RCC 7860 (cell line): ENCODE results near the gene ANKRD12.

Experiments used
- DNase-seq: peaks from one replicate; pipeline ENCODE4 v3.0.0-alpha.2; 2015; ENCODE audit warnings: low spot score
- FAIRE-seq: peaks from 2 replicates; lab custom pipeline; 2012; peaks lifted over from hg19 to GRCh38; lab: Jason Lieb, UNC

Gene ANKRD12

DNA sequence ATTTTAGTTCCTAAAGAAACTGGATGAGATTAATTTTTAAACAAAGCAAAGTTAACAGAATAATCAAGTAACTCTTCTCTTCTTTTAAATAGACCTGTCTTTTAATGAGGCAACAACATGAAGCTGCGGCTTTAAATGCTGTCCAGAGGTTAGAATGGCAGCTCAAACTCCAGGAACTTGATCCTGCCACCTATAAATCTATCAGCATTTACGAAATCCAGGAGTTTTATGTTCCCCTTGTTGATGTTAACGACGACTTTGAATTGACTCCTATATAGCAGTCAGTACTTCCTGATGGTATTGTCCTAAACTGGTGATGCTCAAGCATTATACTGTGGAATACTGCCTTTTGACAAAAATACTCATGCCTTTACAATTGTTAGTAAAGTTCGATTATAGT lies 144.3 kb downstream of the ANKRD12 start:
- FAIRE-seq (no peak), DNase-seq (no peak)

DNA sequence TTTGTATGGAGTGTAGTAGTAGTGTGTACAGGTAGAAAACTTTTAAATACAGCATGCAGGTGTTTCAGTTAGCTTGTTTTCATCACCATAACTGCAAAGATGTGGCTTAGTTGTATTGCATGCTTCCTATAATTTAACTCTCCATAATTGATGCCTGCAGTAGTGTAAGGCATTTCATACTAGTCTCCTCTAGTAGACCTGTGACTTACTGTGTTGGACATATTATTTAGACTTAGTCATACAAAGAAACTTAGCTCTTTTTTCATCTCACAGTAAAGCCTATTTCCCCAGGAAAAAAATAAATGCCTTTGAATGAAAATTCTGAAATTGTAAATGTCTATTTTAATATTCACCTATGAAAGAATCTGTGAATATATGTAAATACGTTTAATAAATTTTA lies 145.2 kb downstream of the ANKRD12 start:
- FAIRE-seq, result no peak
- DNase-seq, result no peak

DNA sequence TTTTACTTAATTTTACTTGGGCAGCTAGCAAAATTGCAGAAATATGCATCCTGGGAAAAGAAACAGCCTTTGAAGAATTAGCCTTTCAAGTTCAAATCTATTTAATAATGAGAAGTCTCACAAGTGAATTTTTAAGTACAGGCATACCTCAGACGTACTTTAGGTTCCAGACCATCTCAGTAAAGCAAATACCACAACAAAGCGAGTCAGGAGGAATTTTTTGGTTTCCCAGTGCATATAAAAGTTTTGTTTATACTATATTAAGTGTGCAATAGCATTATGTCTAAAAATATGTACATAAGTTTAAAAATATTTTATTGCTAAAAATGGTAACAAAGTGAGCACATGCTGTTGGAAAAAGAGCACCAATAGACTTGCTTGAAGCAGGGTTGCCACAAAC lies 147.2 kb downstream of the ANKRD12 start:
- DNase-seq (no peak), FAIRE-seq (no peak)

DNA sequence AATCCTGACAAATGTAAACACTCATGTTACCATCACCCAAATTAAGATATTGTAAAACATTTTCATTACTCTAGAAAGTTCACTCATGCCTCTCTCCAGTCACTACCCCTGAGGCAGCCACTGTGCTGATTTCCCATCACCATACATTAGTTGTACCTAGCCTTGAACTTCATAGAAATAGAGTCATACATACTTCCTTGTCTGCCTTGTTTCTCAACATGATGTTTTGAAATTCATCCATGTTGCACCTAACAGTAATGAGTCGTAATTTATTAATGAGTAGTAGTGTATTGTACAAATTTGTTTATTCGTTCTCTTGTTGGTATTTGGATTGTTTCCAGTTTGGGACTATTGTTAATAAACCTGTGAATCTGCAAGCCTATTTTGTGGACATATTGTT lies 149.0 kb downstream of the ANKRD12 start:
- DNase-seq, result no peak
- FAIRE-seq, result no peak

DNA sequence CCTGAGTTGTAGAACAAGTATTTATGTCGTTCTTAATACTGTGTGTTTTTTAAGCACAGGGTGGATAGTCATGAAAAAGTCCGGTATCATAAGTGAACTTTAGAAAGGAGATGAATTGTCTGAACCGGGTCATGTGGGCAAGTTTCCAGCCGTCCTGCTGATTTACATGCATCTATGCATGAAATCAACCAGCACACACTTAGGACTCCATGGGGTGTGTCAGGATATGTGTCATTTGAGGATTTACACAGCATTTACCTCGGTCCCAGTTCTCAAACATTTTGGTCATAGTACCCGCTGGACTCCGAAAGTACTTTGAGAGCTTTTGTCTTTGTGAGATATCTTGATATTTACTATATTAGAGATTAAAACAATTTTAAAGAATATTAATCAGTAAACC lies 150.5 kb downstream of the ANKRD12 start:
- no peak for DNase-seq
- FAIRE-seq, result no peak

DNA sequence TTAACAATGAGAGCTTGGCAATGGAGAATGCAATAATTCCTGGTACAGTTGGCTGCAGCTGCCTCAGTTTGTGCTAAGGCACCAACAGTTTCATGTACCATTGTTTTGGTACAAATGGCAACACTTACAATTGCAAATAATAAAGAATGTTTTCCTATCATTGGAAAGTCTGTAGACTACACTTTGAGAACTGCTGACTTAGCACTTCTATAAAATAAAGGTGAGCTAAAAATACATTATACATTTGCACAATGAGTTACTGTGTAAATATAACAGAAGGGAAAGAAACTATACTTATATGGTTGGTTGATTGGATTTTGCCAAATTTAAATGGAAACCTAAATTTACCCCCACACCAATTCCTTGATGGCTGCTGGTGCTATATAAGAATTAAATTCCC lies 153.1 kb downstream of the ANKRD12 start:
- no peak for FAIRE-seq

DNA sequence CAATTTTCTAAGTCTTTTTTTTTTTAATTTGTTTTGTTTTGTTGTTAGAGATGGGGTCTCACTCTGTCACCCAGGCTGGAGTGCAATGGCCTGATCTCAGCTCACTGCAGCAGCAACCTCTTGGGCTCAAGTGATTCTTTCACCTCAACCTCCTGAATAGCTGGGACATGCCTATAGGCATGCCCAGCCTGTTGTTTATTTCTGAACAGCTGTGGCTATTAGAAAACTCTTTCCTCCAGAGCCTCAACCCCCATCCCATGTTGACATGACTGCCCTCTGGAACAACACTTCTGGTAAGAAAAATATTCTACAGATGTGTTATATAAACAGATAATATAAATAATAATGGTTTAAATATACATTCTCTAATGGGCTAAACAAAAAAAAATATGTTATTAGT lies 153.6 kb downstream of the ANKRD12 start:
- no peak for DNase-seq
- FAIRE-seq, result no peak

More for the DNA sequence above, 153.1 kb downstream of the ANKRD12 start:
- DNase-seq, result no peak

DNA sequence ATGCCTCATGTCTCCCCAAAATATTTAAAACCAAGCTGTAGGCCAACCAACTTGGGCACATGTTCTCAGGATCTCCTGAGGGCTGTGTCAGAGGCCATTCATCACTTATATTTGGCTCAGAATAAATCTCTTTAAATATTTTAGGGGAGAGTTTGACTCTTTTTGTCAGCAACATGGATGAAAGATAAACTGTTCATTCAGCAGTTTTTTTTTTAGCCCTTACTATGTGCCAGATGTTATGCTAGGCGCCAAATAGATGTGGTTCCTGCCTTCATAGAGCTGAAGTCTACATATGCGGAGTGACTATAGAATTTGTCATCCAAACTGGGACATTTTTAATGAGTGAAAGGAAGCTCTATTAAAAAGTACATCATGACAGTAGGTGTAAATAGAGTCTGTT lies 155.5 kb downstream of the ANKRD12 start:
- FAIRE-seq (no peak), DNase-seq (no peak)

DNA sequence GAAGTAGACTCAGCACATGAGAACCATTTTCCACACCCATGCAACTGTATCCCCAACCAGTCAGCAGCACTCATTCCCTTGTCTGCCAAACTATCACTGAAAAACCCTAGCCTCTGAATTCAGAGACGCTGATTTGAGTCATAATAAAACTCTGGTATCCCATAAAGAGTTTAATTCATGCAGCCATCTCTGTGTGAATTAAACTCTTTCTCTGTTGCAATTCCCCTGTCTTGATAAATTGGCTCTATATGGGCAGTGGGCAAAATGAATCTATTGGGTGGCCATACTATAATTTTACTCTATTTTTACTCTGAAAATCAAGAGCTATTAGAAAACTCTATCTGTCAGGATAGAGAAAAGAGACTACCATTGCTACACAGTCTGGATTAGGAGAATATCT lies 157.4 kb downstream of the ANKRD12 start:
- FAIRE-seq, result no peak
- DNase-seq, result no peak

DNA sequence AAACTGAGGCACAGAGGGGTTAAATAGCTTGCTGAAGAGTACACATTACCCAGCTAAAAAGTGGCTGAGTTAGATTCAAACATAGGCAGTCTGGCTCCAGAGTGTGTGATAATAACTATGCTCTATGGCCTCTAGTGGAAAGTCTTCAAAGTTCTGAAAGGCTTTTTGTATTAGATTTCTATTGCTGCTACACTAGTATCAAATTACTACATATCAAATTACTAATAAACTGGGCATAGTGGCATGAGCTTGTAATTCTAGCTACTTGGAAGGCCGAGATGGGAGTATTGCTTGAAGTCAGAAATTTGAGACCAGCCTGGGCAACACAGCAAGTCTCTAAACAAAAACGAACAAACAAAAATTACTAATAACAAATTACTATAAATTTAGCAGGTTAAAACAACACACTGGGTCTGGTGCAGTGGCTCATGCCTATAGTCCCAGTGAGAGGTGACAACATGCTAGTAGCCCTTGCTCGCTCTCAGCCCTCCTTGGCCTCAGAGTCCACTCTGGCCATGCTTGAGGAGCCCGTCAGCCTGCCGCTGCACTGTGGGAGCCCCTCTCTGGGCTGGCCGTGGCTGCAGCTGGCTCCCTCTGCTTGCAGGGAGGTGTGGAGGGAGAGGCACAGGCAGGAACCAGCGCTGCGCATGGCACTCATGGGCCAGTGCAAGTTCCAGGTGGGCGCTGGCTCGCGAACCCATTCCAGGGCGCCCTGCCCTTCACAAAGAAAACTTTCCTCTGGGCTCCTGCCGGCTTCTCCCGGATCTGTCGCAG lies 159.8 kb downstream of the ANKRD12 start:
- FAIRE-seq, result no peak
- no peak for DNase-seq

DNA sequence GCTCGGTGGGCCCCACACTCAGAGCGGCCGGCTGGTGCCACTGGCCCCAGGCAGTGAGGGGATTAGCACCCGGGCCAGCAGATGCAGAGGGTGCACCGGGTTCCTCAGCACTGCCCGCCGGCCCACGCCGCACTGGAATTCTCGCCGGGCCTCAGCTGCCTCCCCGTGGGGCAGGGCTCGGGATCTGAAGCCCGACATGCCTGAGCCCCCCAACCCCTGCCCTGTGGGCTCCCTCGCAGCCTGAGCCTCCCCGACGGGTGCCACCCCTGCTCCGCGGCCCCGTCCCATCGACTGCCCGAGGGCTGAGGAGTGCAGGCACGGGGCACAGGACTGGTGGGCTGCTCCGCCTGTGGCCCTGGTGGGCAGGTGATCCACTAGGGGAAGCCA lies 160.4 kb downstream of the ANKRD12 start:
- no peak for FAIRE-seq
- DNase-seq, result no peak

DNA sequence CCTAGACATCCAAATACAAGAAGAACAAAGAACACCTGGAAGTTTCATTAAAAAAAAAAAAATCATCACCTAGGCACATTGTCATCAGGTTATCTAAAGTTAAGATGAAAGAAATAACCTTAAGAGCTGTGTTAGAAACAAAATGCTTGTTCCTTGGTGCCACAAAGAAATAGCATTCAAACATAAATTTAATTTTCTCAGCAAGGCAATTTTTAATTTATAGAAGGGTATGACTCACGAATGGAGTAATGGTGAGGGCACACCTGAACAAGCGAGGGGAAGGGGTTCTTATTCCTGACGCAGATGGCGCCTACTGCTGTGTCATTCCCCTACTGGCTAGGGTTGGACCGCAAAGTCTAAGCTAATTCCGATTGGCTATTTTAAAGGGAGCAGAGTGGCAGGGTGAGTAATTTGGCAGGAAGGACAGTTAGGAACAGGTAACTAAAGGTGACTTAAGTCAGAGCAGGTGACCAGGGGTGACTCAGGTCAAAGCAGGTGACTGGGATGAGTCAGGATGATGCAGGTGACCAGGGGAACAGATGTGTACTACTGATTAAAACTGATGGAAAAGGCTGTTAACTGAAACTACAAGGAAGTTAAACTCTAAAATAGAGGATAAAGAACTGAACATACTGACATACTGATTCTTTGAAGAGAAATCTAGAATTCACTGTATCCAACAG lies 167.9 kb downstream of the ANKRD12 start:
- DNase-seq (no peak), FAIRE-seq (no peak)

DNA sequence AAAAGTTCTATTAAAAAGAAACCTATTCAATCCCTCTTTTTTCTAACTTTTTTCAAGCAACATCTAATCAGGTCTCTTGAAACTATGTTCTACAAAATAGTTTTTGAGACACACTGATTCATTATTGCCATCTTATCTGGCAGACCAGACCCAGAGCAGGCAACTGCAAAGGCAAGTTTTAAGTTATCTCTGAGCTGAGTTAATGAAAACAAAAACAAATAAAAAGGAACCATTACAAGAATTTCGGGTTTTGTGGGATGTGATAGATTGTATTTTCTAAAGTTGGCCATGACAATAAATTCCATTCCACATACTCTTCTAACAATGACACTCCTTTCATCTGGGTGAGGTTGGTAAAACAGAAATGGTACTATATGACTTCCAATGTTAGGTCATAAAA lies 182.8 kb downstream of the ANKRD12 start:
- FAIRE-seq, result no peak
- no peak for DNase-seq

DNA sequence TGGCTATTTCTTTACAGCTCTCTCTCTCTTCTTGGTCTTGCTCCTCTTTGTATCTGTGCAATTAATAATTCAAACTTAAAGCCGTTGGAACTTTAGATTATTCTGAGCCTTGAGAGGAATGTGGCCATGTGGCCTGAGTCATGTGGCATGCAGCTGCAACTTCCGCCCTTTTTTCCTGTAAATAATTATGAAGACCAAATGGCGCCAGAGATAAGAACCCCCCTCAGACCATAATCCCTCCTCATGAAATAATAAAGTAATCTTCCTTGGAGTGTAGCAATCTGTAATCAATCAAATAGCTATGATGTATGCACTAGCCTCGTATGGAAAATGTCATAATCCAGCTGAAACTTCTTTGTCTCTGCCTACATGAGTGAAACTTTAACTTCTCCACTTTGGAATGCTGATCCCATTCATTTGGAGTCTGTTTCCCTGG lies 184.5 kb downstream of the ANKRD12 start:
- DNase-seq, result peak; percentile 8
- FAIRE-seq, result no peak

DNA sequence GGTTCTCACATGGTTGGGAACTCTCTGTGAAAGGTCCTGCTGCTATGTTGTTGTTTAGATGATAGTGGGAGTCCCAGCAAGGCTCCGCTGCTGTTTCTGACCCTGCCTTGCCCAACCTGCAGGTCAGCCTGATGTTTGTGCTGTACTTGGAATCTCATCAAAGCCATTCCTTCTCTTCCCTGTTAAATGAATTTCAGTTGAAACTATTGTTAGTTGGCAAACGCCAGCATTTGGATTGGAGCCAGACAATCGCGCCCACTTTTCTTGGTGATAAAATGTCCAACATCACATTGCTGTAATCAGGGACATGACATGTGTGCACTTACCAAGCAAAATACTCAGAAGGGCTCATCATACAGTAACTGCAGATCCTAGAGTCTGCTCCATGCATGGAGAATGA lies 185.2 kb downstream of the ANKRD12 start:
- DNase-seq, result no peak
- no peak for FAIRE-seq

DNA sequence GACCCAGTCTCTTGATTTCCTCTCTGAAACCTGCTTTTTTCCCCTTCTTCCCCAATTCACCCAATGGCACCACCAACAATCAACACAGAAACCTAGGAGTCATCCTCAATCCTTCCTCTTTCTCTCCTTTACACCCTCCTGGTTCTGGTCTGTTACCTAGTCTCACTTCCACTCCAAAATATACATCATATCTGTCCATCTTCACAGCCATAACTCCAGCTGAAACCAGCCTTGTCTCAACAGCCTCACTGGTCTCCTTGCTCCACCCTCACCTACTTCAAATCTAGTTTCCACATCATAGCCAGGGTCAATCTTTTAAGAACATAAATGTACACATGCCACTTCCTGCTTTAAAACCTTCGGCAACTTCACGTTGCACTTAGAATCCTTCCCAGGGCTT lies 186.2 kb downstream of the ANKRD12 start:
- no peak for FAIRE-seq
- DNase-seq, result no peak

DNA sequence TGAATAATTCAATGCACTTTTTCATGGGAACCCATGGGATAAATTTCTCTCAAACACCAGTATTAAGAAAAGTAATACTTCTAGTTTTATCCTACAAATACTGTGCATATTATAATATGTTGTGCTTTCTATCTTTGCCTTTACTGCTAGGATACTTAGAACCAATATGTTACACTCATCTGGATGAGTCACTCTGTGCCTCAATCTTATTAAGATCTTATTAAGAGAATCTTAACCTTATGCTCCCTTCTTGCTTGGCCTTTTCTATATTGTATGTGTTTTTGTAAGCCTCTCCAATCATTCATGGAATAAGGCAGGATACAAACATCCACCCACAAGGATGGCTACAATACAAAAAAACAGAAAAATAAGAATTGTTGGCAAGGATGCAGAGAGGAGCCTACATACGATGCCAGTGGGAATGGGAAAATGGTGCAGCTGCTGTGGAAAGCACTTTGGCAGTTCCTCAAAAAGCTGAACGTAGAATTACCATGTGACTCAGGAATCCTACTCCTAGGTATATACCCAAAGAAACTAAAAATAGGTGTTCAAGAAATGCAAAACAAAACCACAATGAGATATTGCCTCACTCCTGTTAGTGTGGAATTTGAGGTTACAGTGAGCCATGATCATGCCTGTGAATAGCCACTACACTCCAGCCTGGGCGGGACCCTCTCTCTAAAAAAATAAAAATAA lies 187.3 kb downstream of the ANKRD12 start:
- peak; percentile 8 for DNase-seq

DNA sequence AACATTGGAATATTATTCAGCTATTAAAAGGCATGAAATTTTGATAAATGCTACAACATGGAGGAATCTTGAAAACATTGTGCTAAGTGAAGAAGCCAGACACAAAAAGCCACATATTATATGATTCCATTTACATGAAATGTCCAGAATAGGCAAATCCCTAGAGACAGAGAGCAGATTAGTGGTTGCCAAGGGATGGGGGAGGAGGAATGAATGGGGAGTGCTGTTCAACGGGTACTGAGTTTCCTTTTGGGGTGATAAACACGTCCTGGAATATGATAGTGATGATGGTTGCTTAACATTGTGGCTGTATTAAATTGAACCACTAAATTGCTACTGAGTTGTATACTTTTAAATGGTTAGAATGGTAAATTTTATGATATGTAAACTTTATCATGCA lies 189.1 kb downstream of the ANKRD12 start:
- no peak for FAIRE-seq
- no peak for DNase-seq

More for the DNA sequence above, 187.3 kb downstream of the ANKRD12 start:
- FAIRE-seq, result no peak

DNA sequence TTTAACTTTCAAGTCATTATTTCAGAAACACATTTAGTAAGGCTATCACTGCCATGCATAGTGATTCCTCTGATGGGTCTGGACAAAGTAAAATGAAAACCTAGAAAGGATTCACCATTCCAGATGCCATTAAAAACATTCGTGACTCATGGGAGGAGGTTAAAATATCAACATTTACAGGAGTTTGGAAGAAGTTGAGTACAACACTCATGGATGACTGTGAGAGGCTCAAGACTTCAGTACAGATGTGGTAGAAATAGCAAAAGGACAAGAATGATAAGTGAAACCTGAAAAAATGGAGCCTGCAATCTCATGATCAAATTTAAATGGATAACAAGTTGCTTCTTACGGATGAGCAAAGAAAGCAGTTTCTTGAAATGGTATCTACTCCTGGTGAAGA lies 192.2 kb downstream of the ANKRD12 start:
- no peak for FAIRE-seq
- no peak for DNase-seq

DNA sequence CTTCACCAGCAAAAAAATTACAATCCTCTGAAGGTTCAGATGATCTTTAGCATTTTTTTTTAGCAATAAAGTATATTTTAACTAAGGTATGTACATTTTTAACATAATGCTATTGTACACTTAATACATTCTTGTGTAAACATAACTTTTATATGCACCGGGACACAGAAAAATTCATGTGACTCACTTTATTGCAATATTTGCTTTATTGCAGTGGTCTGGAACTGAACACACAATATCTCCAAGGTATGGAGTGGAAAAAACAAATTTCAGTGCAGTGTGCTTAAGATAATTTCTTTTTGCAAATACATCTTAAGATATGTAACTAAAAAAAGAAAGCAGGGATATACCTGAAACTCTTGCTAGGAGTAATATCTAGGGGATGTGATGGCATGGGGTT lies 192.9 kb downstream of the ANKRD12 start:
- FAIRE-seq (no peak), DNase-seq (no peak)

DNA sequence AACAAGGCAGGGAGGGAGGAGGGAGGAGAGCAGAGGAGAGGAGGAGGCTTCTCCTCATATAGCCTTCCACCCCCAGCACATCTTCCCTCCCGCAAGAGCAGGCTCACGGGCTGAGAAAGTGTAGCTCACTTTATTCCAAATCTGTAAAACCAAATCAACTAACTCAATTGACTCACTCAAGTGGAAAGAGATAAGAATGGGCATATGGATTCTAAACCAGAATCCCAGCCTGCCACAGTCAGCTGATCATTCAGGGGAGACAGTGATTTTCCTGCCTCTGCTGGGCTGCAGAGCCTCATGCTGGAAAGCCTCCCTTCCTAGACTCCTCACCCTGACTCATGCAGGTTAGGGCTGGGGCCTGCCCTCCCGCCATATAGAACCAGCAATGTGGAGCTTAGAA lies 193.8 kb downstream of the ANKRD12 start:
- DNase-seq (no peak), FAIRE-seq (no peak)
